ENCODE data around the gene CCDC69.

Gene CCDC69

GRCh38 chr5:151218177-151218576 is 5.7 kb downstream of the CCDC69 start:
- TF ChIP-seq, protein P1, sequence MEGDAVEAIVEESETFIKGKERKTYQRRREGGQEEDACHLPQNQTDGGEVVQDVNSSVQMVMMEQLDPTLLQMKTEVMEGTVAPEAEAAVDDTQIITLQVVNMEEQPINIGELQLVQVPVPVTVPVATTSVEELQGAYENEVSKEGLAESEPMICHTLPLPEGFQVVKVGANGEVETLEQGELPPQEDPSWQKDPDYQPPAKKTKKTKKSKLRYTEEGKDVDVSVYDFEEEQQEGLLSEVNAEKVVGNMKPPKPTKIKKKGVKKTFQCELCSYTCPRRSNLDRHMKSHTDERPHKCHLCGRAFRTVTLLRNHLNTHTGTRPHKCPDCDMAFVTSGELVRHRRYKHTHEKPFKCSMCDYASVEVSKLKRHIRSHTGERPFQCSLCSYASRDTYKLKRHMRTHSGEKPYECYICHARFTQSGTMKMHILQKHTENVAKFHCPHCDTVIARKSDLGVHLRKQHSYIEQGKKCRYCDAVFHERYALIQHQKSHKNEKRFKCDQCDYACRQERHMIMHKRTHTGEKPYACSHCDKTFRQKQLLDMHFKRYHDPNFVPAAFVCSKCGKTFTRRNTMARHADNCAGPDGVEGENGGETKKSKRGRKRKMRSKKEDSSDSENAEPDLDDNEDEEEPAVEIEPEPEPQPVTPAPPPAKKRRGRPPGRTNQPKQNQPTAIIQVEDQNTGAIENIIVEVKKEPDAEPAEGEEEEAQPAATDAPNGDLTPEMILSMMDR (IDR thresholded peaks at IDR 0.05; ENCODE audit: low read depth, low read length, missing control alignments): no peak
- no peak overlapping the region for H3K4me3 ChIP-seq (replicated peaks; ENCODE audit: low read depth, low read length)
- no peak for DNase-seq (ENCODE audit: extremely low read depth, low read depth)

DNA sequence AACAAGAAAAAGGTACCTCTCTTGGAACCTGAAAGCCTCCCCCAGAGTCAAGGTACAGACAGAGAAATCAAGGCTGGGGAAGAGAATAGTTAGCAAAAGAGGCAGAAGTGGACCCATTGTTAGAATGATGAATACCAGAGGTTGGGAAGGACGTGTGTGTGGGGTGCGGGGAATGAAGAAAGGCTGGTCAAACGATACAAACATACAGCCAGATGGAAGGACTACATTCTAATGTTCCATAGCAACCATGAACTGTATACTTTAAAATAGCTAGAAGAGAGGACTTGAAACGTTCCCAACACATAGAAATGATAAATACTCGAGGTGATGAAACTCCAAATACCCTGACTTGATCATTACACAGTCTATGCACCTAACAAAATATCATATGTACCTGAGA is 7.1 kb downstream of the CCDC69 start:
- H3K4me3 ChIP-seq (replicated peaks; ENCODE audit: low read depth, low read length): no peak overlapping the region
- no peak for DNase-seq (ENCODE audit: extremely low read depth, low read depth)
- TF ChIP-seq, protein P1 (IDR thresholded peaks at IDR 0.05; ENCODE audit: low read depth, low read length, missing control alignments): no peak

GRCh38 chr5:151215546-151215880 is 8.4 kb downstream of the CCDC69 start:
- no peak overlapping the region for H3K4me3 ChIP-seq (replicated peaks; ENCODE audit: low read depth, low read length)
- TF ChIP-seq, protein P1 (IDR thresholded peaks at IDR 0.05; ENCODE audit: low read depth, low read length, missing control alignments): no peak
- DNase-seq (ENCODE audit: extremely low read depth, low read depth): no peak

DNA sequence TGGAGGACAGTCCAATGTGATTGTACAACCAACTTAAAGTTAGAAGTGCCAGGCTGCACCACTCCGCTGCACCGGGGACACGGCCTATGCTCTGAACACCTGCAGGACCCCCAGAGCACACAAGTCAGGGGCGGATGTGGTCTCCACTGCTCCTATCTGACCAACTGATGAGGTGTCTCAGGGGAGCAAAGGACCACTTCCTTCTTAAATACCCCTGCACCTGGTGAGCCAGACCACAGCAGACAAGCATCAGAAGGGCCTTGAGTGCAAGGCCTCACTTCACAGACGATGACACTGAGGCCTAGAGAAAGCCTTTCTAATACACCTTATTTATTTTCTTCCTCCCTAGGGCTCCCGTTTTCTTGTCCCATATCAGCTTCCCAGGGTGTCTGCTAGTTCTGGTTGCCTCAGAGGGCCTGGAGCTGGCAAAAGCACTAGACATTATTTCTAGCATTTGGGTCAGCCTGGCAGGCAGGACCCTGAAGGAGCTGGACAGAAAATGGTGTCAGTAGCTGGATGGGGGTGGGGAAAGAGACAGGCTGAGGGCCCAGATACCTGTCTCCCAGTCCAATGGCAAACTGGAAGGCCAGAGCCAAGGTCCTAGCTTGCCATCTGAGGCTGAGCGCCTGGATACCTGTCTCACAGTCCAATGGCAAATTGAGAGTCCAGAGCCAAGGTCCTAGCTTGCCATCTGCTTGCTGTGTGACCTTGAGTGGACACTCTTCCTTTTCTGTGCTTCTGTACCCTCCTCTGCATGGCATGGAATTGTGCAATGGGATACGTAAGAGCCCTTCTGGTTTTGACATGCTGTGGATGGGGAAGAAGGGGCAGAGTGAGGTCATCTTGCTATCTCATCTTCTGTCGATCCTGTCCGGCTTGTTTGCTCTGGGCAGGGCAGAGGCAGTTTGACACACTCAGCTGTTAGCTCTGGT is 9.0 kb downstream of the CCDC69 start:
- DNase-seq (ENCODE audit: extremely low read depth, low read depth): no peak
- TF ChIP-seq, protein P1 (IDR thresholded peaks at IDR 0.05; ENCODE audit: low read depth, low read length, missing control alignments): no peak
- no peak overlapping the region for H3K4me3 ChIP-seq (replicated peaks; ENCODE audit: low read depth, low read length)

DNA sequence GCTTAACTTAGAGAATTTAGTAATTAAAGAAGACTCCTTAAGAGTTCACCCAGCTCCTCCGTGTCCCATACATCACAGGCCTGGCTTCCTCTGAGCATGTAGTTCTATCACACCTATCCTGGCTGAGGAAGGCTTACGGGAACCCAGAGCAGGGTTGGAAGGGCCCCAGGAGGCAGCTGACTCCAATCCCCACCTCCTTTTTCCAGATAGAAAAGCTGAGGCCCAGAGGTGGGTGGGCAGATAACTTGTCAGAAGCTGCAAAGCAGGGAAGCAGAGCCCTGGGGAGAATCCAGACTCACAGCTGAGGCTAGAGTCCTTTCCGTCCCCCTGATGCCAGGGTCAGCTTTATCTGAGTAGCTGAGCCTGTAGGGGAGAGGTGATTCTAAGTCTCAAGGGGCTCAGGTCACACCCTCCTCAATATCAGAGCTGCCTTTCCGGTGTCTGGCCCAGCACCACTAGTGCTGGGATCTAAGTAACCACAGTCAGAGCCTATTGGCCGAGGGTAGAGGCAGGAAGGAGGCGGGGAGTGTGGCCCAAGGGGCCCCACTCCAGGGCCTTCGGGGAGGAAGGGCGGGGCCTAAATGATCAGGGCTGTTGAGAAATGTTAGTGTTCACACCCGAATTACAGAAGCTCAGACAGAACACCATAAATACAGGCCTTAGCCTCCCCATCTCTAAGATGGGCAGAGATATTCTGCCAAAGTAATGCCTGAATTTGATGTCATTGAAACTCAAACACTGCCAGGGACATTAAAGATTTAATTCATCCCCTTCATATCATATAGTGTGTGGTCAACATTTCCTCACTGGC is 9.9 kb downstream of the CCDC69 start:
- no peak for DNase-seq (ENCODE audit: extremely low read depth, low read depth)
- TF ChIP-seq, protein P1 (IDR thresholded peaks at IDR 0.05; ENCODE audit: low read depth, low read length, missing control alignments): no peak
- H3K4me3 ChIP-seq (replicated peaks; ENCODE audit: low read depth, low read length): no peak overlapping the region

DNA sequence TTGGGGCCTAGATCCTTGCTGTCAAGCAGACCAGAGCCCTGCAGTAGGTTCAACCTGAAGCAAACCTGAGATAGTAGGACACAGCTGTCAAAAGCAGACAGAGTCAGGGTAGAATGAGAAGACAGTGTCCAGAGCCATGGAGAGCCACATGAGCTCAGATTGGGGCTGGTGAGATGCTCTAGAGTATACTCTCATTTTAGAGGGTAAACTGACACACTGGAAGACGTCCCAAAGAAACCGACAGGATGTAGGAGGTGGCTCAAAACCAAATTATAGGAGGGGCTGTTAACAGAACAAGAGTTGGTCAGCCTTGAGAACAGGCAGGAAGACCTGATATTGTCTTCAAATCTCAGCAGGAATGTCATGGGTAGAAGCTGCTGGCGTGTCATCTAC is 11.5 kb downstream of the CCDC69 start:
- TF ChIP-seq, protein P1 (IDR thresholded peaks at IDR 0.05; ENCODE audit: low read depth, low read length, missing control alignments): no peak
- no peak for DNase-seq (ENCODE audit: extremely low read depth, low read depth)
- H3K4me3 ChIP-seq (replicated peaks; ENCODE audit: low read depth, low read length): no peak overlapping the region

All from HFF-Myc (cell line).